ENCODE results near the gene ARID5B. TPM values are rescaled to one million over a fixed set of nuclear protein-coding genes. Genes with fewer than 3 reads are reported as not detected.

The ARID5B gene
- total RNA-seq, 3 donors from 2014 or later: 21.9 to 34.1 (median 22.4) TPM

GRCh38 chr10:62039954-62040353, 138.5 kb downstream of the ARID5B start:
- TF ChIP-seq CTCF (IDR thresholded peaks at IDR 0.05): no peak
- Histone ChIP-seq H3K9me3 (no peaks in the 10 kb centered on the region), H3K4me1 (ENCODE audit: low read depth) (peaks cover 30% of the 10 kb centered on the region), H3K4me3 (no peak overlapping the region), H3K36me3 (ENCODE audit: low read depth) (no peaks in the 10 kb centered on the region)
- intact Hi-C loops (cut with DNase I, micrococcal nuclease): loop anchor here (5.0 kb wide), 2 partner anchors 138 to 202 kb away; partner anchors contain the start of gene ARID5B (in 1 of the 2)
- no peak for DNase-seq
- ATAC-seq: no peak

GRCh38 chr10:62040881-62041280, 139.4 kb downstream of the ARID5B start:
- ATAC-seq: no peak
- Histone ChIP-seq H3K4me1 (ENCODE audit: low read depth) (peaks cover 39% of the 10 kb centered on the region), H3K9me3 (no peaks in the 10 kb centered on the region), H3K4me3 (no peak overlapping the region), H3K36me3 (ENCODE audit: low read depth) (no peaks in the 10 kb centered on the region)
- no peak for TF ChIP-seq CTCF (IDR thresholded peaks at IDR 0.05)
- intact Hi-C loops (cut with DNase I, micrococcal nuclease): no loop called here
- no peak for DNase-seq

GRCh38 chr10:62043421-62044021, 142.0 kb downstream of the ARID5B start:
- no peaks in the 10 kb centered on the region for H3K36me3 ChIP-seq (ENCODE audit: low read depth)
- no peak for TF ChIP-seq CTCF (IDR thresholded peaks at IDR 0.05)
- H3K9me3 ChIP-seq: no peaks in the 10 kb centered on the region
- H3K4me1 ChIP-seq (ENCODE audit: low read depth): peaks cover 49% of the 10 kb centered on the region
- DNase-seq (no peak), ATAC-seq (no peak)
- H3K4me3 ChIP-seq: no peak overlapping the region
- intact Hi-C loops (cut with DNase I, micrococcal nuclease): no loop called here

- peaks cover 53% of the 10 kb centered on the region for H3K4me1 ChIP-seq (ENCODE audit: low read depth)
- H3K4me3 ChIP-seq: no peak overlapping the region
- ATAC-seq: no peak
- TF ChIP-seq CTCF (IDR thresholded peaks at IDR 0.05): no peak
- intact Hi-C loops (cut with DNase I, micrococcal nuclease): no loop called here
- H3K36me3 ChIP-seq (ENCODE audit: low read depth): no peaks in the 10 kb centered on the region
- H3K9me3 ChIP-seq: no peaks in the 10 kb centered on the region
- DNase-seq: no peak
These were observed 143.1 kb downstream of the ARID5B start for GRCh38 chr10:62044566-62044965.

GRCh38 chr10:62045765-62046521, 144.4 kb downstream of the ARID5B start:
- TF ChIP-seq CTCF (IDR thresholded peaks at IDR 0.05): no peak
- Histone ChIP-seq H3K36me3 (ENCODE audit: low read depth) (no peaks in the 10 kb centered on the region), H3K4me1 (ENCODE audit: low read depth) (peaks cover 48% of the 10 kb centered on the region), H3K4me3 (no peak overlapping the region), H3K9me3 (no peaks in the 10 kb centered on the region)
- ATAC-seq (peak; percentile 31), DNase-seq (no peak)
- intact Hi-C loops (cut with DNase I, micrococcal nuclease): no loop called here

Measured in mucosa of descending colon (tissue), 3 donors.